GM23338 (cell line): Measurements from ENCODE around the gene CDKAL1.

Source experiments
- CREB1 ChIP-seq: fragments of 250-450 bp; sonication (Bioruptor Pico); IDR thresholded peaks from 2 replicates; pipeline ENCODE4 v1.5.0; 2020; ENCODE audit warnings: low read depth, mild to moderate bottlenecking, moderate library complexity
- CTCF ChIP-seq, 2 experiments: fragments of 200-600 bp in 1 of 2; sonication (generic) in 1 of 2; conservative IDR thresholded peaks; 2 replicates each; pipeline versions ENCODE4 v1.5.1 to v1.6.1; 2016 to 2017; ENCODE audit warnings: antibody characterized with exemption in 2 of 2, low read depth in 2 of 2, mild to moderate bottlenecking in 2 of 2, moderate library complexity in 1 of 2
- ETS1 ChIP-seq: IDR thresholded peaks from 2 replicates; pipeline ENCODE4 v1.6.1; 2016; ENCODE audit warnings: antibody characterized with exemption
- EZH2 ChIP-seq: fragments of 200-600 bp; sonication (generic); IDR thresholded peaks from one replicate; pipeline ENCODE4 v1.8.0; 2017; ENCODE audit warnings: antibody characterized with exemption, mild to moderate bottlenecking, low read depth; ENCODE audit not compliant: unreplicated experiment
- EZH2phosphoT487 ChIP-seq: fragments of 200-600 bp; sonication (generic); IDR thresholded peaks from one replicate; pipeline ENCODE4 v1.8.1; 2018; ENCODE audit warnings: antibody characterized with exemption; ENCODE audit not compliant: unreplicated experiment
- JUNB ChIP-seq: IDR thresholded peaks from one replicate; pipeline ENCODE4 v1.6.1; 2016; ENCODE audit warnings: antibody characterized with exemption; ENCODE audit not compliant: unreplicated experiment
- POLR2AphosphoS5 ChIP-seq: IDR thresholded peaks from 2 replicates; pipeline ENCODE4 v1.6.1; 2016; ENCODE audit warnings: antibody characterized with exemption, low read depth
- REST ChIP-seq: IDR thresholded peaks from one replicate; pipeline ENCODE4 v1.6.1; 2018; ENCODE audit warnings: antibody characterized with exemption; ENCODE audit not compliant: unreplicated experiment

- TF ChIP-seq JUNB (no peak), ETS1 (no peak), CTCF (conservative IDR thresholded peaks at IDR 0.05; ENCODE audit: low read depth in 2 of 2) (no peak), EZH2 (no peak), EZH2phosphoT487 (no peak), REST (no peak), CREB1 (CRISPR knock-in tag) (no peak), POLR2AphosphoS5 (no peak)
These were observed 203.7 kb downstream of the CDKAL1 start for GRCh38 chr6:20737912-20738311.
